Bone marrow (tissue), 2 donors: ENCODE measurements around the gene KCNQ4.

Source experiments
- DNase-seq, 2 donors: peaks; one replicate each; lab custom pipeline; 2025; lab: John Stamatoyannopoulos, UW

KCNQ4 gene

DNA sequence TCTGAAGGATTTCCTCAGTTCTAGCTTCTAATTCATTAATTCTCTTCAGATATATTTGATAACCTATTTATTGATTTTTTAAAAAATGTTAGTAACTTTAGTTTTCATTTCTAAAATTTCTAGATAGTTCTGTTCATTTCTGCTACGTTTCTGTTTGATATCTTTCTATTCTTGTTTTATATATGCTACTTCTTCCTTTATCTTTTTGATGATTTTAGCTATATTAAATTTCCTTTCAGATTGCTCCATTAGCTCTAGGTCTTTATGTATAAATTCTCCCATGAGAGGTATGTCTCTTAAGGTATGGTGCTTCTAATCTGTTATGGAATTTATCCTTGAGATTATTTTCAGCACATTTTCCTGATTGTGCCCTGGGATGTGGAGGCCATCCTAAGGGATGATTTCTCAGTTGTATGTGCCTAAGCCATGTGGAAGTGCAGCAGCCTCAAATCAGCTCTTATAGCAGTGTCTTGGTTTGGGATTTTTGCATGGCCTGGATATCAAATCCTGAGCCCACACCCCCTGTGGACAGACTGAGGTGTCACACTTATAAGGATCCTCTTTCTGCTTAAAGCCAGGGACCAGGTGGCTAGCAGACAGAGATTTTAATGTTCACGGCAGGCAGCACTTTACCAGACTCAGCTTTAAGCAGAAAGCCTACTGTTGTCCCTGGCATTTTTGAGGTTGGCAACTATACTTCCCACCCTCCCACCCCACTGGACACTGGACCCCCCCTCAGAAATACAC lies 6.2 kb upstream of the KCNQ4 start:
- DNase-seq = no peak

DNA sequence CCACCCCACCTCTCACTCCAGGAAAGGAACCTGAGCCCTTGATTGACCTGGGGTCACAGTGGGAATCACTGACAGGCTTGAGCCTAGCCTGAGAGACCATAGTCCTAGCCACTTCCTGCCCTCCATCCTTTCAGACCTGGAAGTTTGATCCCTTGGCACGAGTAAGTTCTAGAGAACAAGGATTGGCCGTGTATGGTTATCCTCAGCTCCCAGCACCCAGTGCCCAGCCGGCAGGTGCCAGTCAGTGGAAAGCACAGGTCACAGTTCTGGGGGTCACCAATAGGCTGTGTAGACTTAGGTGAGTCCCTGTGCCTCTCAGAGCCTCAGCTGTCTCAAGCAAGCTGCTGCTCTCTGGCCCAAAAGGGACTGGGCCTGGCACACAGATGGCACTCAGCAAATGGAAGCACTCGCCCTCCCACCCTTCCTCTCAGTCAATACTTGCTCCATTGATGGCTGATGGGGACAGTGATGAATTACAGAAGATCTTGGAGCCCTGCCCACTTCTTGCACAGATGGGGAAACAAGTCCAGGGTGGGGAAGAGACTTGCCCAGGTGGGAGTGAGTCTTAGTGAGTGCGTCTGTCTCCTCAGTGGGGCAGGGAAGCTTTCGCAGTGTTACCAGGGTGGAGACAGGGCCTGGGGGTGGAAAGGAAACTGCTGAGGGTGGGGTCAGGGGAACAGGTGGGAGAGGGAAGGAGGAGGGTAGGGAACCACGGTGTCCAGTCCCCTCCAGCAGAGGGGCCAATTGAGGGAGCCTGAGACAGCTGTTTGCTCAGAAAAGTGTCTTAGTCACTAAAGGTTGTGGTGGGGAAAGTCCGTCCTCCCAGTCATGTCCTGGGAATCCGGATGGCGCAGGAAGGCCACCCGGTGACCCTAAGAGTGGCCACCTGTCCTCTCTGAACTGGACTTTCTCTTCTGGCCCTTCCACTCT lies 2.6 kb upstream of the KCNQ4 start:
- no peak for DNase-seq

DNA sequence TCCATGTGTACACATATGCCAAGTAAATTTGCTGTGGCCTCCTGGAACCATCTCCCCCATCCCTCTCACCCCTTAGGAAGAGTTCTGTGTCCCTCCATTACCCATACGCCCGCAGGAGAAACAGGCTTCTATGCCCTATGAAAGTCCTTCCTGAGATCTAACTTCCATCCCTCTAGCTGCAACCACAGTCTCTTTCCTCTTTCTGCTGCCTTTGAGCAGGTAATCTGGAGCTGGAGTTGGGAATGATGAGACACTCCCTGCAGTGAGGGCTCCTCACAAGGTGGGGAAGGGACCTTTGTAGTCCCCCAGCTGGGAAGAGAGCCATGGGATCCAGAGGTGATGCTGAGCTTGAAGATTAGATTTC lies 2.0 kb upstream of the KCNQ4 start:
- no peak for DNase-seq

DNA sequence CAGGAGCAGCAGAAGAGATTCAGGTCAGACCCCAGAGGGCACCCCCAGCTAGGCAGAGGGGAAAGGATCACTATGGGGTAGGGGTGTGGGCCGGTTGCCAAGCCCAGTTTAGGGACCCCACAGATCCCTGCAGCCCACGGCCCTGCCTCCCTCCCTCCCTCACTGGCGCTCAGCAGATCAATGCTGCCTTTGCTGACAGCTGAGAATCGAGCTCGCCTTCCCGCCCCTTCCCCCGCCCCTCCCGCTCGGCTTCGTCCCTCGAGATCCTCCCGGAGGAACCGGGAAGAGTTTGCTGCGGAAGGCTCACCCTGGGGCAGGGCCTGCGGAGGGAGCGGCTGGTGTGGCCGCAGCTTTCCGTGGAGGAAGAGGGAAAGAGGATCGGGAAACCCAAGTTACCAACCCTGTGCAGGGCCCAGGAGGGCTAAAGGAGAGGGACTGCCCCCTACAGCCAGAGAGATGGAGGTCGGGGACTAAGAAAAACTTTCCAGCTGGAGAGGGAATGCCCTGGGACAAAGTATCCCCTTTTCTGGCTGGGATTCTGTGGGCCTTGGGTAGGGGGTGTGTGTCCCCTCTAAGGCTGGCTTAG lies 1.1 kb upstream of the KCNQ4 start:
- DNase-seq = no peak

DNA sequence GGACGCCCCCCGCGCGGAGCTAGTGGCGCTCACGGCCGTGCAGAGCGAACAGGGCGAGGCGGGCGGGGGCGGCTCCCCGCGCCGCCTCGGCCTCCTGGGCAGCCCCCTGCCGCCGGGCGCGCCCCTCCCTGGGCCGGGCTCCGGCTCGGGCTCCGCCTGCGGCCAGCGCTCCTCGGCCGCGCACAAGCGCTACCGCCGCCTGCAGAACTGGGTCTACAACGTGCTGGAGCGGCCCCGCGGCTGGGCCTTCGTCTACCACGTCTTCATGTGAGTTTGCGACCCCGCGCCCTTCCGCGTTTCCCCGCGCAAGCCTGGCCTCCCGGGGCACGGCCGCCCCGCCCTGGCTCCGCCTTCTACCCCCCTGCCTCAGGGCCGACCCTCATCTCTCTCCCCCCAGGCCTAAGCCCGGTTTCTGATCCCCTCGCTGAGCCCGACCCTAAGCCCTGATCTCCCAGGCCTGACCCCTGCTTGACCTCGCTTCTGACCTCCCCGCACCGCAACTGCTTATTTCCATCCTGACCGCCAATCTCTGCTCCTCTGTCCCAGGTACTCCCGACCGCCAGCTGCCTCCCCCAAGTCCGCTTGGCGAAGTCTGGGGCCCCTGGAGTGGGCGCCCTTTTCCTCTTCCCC lies 669 bp downstream of the KCNQ4 start:
- DNase-seq = no peak

DNA sequence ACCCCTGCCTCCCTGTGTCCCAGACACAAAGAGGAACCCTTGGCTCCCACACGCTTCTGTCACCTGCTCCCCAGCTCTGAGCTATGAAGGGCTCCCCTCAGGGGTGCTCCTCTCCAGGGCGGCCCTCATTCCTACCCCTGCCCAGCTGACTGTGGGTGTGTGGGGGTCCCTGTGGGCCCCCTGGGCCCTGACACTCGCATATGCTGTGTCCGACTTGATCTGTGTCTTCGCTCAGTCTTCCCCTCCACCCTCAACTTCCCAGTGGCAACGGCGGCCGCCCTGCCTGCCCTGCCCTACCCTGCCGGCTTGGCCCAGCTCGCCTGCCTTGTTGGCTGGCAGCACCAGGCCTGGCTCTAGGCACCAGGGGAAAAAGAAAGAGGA lies 1.2 kb downstream of the KCNQ4 start:
- no peak for DNase-seq

DNA sequence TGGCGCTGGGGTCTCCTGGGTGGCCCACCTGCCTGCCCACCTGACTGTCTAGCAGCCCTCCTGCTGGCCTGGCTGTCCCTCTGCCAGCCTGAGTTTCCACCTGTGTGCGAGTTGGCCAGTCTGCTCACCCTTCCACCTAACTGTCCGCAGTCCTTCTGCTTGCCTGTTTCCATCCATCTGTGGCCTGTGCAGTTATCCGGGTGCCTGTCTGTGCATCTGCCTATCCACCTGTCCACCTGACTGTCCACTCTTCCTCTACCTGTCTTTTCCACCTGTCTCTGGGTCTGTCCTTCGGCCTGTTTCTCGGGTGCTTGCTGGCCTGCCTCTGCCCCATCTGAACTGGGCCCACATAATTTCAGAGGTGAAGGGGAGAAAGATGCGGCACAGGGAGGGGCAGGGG lies 1.9 kb downstream of the KCNQ4 start:
- DNase-seq = no peak

DNA sequence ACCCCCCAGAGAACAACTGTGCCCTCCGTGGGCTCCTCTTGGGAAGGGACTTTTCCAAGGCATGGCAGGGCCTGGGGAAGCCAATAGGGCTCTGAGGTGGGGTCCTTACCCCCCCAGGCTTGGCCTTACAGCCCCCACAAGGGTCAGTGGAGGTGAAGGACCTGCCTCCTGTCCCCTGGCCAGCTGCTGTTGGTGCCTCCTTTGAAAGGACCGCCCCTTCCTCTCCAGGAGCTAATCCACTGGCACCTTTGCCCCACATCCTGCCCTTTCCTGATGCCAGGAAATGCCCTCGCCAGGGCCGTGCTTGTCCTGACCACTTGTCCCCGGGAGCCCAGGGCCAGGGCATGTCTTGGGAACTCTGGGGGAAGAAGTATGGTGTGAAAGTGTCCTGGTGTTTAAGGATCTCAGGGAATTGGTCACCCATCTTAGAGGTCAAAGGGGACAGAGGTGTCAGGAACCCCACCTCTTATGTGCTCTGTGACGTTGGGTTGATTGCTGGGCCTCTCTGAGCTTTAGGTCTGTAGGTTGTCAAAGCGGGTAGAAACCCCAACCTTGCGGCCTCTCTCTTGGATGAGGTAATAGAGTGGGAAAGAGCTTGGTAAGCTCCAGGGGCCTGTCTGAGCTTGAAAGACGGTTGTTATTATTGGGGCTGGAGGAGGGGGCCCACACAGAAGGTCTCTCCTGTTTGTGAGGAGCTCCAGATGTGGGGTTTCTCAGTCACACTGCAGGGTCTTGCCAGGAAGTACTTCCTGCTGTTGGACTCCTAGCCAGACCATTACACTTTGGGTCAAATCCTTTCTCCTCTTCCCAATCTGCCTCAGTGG lies 2.8 kb downstream of the KCNQ4 start:
- DNase-seq = no peak

DNA sequence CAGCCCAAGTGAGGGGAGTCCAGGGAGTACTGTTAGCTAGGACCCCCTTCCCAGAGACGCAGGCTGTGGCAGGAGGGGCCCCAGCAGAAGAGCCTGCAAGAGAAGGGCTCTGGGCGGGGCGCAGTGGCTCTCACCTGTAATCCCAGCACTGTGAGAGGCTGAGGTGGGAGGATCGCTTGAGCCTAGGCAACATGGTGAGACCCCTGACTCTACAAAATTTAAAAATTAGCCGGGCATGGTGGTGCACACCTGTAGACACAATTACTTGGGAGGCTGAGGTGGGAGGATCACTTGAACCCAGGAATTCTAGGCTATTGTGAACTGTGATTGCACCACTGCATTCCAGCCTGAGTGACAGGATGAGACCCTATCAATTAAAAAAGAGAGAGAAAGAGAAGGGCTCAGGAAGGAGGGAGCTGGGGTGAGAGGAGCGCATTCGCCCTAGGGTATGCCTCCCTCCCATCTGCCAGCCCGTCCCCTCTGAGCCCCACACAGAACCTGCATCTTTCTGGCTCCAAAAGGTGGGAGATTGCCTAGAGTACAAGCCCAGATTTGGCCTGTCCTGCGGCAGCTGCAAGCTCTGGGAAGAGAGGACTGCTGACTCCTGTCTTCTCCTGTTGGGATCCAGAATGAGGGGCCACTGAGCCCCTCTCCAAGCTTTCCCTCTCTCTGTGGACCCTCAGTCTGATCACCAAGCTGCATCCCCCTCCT lies 3.6 kb downstream of the KCNQ4 start:
- DNase-seq = no peak

DNA sequence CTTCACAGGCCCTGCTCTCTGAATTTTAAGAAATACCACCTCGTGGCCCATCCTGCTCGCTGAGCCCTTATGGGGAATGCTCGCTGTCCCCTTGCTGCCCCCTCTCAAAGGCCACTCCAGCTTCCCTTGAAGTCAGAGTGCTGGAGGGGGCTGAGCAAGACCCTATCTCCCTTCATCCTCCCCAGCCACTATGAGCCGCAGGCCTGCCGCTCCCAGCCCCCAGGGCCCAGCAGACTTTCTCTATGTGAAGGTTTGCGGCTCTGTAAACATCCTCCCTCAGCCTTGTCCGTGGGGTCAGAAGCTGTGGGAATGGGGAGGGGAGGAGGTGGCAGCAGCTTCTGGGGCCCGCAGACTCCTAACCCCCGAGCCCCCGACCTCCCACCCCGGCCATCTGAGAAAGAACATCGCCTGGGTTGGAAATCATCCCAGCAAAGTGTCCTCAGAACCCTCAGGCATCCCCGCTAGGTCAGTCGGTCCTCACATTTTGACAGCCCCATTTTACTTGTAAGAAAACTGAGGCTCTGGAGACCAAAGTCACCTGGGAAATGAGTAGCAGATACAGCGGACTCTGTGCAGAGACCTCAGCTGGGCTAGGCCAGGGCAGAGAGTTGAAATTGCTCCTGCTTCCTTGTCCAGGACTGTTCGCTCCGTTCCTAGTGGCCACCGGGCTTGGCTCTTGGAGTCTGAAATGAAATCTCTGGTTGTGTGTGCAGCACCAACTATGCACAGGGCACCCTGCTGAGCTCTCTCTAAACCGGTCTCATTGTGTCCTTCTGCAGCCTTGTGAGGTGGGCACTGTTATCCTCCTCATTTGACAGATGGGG lies 4.4 kb downstream of the KCNQ4 start:
- no peak for DNase-seq

DNA sequence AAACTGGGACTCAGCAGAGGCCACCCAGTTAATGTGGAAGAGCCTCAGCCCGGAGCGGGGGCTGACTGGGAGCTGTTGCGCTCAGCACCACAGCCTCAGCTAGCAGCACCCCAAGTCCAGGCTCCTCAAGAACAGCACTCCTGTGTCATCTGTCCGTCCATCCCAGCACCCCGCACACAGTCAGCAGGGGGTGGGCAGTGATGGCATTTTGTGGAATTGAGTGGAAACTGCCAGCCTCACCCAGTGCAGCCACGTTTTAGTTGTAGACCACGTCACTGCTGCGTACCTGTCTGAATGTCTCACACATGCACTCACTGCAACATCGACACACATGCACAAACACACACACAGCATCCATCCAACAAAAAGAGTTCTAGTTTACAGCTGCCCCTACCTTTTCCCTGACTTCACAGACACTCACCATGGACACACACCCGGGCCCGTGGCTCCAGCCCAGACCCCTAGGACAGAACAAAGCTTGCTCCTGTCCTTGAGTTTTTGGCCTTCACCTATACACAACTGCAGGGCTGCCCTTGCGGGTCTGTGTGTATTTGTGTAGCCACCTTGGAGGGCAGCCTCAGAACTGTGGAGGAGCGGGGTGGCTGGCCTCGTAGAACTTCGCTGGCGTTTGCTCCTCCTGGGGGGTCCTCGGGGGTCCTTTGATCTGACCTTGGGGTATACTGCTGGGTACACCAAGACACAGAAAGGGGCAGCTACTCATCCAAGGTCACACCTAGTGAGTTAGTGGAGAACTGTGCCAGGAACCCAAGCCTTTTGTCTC lies 5.2 kb downstream of the KCNQ4 start:
- no peak for DNase-seq

DNA sequence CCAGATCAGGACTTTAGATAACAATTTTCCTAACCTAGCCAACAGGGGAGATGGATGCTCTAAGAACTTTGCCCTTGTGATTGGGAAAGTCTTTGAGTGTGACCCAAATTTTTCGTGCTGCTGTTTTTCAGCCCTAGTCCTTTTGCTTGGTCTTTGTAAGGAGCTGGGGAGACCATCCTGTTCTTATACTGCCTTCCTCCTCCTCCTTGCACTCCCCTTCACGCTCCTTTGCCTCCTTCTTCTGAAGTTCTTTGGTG lies 5.7 kb downstream of the KCNQ4 start:
- no peak for DNase-seq

DNA sequence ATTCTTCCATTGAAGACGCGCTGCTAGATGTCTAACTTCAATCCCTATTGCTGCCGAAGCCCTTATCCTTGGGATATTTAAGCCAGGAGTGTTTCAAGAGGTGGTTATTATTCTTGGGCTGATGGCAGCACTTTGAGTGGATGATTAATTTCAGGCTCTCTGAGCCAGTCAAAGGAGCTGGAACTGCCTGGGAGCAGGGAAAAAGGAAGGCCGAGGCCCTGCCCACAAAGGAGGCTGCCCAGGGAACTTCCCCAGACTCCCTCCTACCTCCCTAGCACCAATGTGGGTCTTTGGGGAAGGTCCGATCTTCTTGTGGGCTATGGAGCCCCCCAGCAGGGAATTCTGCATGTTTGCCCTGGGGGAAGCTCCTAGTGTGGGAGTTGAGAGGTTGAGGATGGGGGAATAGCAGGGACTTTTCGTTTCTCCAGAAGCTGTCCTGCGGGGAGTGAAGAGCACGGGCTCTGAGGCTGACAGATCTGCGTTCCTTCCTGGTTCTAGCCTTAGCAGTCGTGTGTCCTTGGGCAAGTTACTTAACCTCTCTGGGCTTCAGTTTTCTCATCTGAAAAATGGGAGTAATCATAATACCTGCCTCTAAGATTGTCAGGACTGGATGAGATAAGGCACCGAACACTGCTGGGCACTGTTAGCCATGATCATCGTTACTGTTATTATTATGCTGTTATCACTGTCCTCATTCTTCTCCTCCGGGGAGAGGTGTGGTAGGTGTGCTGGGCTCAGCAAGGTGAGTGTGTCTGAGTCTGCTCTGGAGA lies 6.3 kb downstream of the KCNQ4 start:
- DNase-seq = no peak

DNA sequence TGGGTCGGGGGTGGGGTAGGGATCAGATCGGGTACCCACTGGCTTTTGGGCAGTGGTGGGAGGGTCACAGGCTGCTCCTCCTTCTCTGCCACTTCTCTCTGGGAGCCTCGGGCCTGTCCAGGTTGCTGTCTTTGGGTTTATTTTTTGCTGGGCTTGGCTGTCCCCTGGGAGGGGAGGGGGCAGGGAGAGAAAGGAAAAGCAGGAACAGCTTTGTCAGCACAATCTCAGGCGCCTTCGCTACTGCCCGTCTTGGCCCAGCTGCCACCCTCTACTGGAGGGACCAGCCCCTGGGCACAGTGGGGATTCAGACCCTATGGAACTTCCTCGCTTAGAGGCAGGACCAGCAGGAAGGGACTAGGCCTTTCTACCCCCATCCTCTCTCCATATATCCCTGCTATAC lies 8.4 kb downstream of the KCNQ4 start:
- no peak for DNase-seq

DNA sequence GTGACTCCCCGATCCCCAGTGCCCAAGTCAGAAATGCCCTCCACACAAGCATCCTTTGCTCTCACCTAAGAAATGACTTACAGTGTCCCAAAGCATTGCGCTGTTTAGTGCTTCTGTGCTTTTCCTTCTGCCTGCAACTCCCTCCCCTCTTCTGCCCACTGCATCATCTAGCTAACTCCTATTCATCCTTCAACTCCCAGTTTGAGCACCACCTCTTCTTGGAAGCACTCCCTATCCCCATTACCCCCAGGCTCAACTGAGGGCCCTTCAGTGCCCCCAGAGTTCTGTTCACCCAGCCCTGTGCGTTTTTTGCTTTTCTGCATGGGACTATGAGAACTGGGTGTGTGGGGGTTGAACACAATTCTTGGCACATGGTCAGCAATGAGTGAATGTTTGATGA lies 10.0 kb downstream of the KCNQ4 start:
- no peak for DNase-seq

DNA sequence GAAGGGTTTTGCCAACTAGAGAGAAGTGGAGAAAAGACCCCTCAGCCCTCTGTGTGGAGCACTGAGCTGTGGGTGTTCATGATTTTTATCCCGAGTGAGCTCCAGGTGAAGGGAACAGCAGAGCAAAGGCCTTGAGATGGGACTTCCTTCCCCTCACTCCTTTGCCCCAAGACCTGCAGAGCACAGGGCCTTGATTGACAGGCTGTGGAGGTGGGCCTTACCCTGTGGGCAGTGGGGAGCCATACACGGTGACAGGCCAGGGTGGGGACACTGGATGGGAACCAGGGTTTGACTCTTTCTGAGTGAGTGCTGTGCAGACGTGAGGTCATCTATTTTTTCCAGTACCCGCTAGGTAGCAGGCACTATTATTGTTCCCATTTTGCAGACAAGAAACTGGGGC lies 10.5 kb downstream of the KCNQ4 start:
- no peak for DNase-seq

DNA sequence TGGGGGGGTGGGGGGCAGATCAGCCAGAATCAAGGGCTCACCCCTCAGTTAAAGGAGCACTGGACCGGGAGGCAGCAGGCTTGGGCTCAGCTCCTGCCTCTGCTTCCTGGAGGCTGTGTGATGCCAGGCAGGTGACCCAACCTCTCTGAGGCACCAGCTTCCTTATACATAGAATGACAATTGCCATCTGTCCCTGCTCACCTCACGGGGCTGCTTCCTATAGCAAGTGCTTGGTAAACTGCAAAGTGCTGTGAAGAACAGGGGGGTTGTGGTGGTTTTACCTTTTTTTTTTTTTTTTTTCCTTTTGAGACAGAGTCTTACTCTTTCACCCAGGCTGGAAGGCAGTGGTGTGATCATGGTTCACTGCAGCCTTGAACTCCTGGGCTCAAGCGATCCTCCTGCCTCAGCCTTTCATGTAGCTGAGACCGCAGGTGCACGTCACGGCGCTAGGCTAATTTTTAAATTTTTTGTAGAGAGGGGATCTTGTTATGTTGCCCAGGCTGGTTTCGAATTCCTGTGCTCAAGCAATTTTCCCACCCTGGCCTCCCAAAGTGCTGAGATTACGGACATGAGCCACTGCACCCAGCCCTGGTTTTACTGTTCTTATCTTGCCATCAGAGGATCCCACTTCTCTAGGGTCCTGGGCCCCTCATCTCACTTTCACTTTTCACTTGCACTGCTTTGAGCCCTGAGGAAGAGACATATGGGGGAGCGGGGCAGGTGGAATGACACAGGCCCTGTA lies 11.6 kb downstream of the KCNQ4 start:
- no peak for DNase-seq
